HL-60 (cell line): ENCODE data around the gene PLPPR5.

Experiments
- DNase-seq, 2 experiments: peaks; one replicate each; pipeline ENCODE4 v3.0.0-alpha.2; 2010 to 2020; ENCODE audit warnings: low read depth in 1 of 2, low spot score in 1 of 2
- H3K27ac ChIP-seq: fragments of 250-450 bp; sonication (Bioruptor Pico); replicated peaks from 2 replicates; pipeline ENCODE4 v1.5.1; 2020; ENCODE audit warnings: mild to moderate bottlenecking, moderate library complexity
- H3K27me3 ChIP-seq: fragments of 250-450 bp; sonication (Bioruptor Pico); 2 replicates; pipeline ENCODE4 v1.5.1; 2021; ENCODE audit warnings: mild to moderate bottlenecking, moderate library complexity; ENCODE audit not compliant: insufficient read depth, poor library complexity, severe bottlenecking
- H3K4me3 ChIP-seq: replicated peaks from 2 replicates; pipeline ENCODE4 v1.5.1; 2011; ENCODE audit warnings: mild to moderate bottlenecking, control low read depth, low read length; ENCODE audit not compliant: insufficient read depth
- GABPA ChIP-seq: IDR thresholded peaks from 2 replicates; pipeline ENCODE4 v1.6.1; 2012; ENCODE audit warnings: low read depth
- POLR2AphosphoS5 ChIP-seq: IDR thresholded peaks from 2 replicates; pipeline ENCODE4 v1.6.1; 2012; ENCODE audit warnings: low read depth
- SPI1 ChIP-seq: IDR thresholded peaks from 2 replicates; pipeline ENCODE4 v1.6.1; 2012; ENCODE audit warnings: low read depth, mild to moderate bottlenecking, borderline replicate concordance
- TF ChIP-seq, protein P1 (sequence below): IDR thresholded peaks from one replicate; pipeline ENCODE4 v1.5.1; 2011; ENCODE audit warnings: low read length, control low read depth, inconsistent platforms; ENCODE audit not compliant: insufficient read depth
- TF ChIP-seq, protein P2 (sequence below): IDR thresholded peaks from 2 replicates; pipeline ENCODE4 v1.6.1; 2012; ENCODE audit warnings: low read depth; ENCODE audit not compliant: insufficient replicate concordance

PLPPR5 gene

DNA sequence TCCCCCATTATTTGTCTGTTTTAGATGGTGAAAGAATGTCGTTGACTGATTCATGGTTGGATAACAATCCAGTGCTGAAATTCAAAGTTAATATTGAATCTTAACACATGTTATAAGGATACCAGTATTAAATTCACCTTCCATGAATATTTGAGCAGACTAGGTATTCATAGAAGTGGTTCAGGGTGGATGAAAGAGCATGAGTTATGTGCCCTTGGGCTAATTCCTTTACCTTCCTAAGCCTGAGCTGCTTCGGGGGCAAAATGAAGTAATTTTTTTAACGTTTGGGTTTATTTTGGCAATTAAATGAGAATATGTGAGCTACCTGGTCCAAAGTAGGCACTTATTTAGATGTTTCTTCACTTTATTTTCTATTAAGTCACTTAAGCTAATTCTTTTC lies 2.7 kb upstream of the PLPPR5 start:
- TF ChIP-seq SPI1 (no peak), POLR2AphosphoS5 (no peak), GABPA (no peak)
- TF ChIP-seq, protein P1, sequence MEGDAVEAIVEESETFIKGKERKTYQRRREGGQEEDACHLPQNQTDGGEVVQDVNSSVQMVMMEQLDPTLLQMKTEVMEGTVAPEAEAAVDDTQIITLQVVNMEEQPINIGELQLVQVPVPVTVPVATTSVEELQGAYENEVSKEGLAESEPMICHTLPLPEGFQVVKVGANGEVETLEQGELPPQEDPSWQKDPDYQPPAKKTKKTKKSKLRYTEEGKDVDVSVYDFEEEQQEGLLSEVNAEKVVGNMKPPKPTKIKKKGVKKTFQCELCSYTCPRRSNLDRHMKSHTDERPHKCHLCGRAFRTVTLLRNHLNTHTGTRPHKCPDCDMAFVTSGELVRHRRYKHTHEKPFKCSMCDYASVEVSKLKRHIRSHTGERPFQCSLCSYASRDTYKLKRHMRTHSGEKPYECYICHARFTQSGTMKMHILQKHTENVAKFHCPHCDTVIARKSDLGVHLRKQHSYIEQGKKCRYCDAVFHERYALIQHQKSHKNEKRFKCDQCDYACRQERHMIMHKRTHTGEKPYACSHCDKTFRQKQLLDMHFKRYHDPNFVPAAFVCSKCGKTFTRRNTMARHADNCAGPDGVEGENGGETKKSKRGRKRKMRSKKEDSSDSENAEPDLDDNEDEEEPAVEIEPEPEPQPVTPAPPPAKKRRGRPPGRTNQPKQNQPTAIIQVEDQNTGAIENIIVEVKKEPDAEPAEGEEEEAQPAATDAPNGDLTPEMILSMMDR: no peak
- TF ChIP-seq, protein P2, sequence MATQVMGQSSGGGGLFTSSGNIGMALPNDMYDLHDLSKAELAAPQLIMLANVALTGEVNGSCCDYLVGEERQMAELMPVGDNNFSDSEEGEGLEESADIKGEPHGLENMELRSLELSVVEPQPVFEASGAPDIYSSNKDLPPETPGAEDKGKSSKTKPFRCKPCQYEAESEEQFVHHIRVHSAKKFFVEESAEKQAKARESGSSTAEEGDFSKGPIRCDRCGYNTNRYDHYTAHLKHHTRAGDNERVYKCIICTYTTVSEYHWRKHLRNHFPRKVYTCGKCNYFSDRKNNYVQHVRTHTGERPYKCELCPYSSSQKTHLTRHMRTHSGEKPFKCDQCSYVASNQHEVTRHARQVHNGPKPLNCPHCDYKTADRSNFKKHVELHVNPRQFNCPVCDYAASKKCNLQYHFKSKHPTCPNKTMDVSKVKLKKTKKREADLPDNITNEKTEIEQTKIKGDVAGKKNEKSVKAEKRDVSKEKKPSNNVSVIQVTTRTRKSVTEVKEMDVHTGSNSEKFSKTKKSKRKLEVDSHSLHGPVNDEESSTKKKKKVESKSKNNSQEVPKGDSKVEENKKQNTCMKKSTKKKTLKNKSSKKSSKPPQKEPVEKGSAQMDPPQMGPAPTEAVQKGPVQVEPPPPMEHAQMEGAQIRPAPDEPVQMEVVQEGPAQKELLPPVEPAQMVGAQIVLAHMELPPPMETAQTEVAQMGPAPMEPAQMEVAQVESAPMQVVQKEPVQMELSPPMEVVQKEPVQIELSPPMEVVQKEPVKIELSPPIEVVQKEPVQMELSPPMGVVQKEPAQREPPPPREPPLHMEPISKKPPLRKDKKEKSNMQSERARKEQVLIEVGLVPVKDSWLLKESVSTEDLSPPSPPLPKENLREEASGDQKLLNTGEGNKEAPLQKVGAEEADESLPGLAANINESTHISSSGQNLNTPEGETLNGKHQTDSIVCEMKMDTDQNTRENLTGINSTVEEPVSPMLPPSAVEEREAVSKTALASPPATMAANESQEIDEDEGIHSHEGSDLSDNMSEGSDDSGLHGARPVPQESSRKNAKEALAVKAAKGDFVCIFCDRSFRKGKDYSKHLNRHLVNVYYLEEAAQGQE: no peak
- H3K27ac ChIP-seq: no peak overlapping the region
- peaks cover 34% of the 10 kb centered on the region for H3K27me3 ChIP-seq
- H3K4me3 ChIP-seq: no peak overlapping the region
- DNase-seq: no peak

DNA sequence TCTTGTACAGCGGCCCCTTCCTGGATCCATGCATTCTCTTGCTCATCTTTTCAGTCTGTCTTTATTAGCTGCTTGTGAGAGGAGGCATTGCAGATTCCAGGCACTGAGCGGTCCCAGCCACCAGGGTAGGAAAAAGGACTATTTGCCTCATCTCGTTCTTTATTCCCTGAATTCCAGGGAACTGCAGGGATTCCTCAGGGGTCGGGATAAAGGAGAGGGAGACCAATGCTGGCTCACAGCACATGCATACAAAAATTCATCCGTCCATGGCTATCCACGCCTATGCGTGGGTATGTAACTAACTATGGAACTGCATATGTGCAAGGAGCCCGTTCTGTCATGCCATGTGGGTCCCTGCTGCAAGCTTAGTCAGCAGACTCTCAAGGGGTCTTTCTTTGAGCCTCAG lies 879 bp upstream of the PLPPR5 start:
- TF ChIP-seq GABPA: no peak
- TF ChIP-seq, protein P1: no peak
- TF ChIP-seq POLR2AphosphoS5: no peak
- TF ChIP-seq, protein P2: no peak
- no peak for TF ChIP-seq SPI1
- peaks cover 40% of the 10 kb centered on the region for H3K27me3 ChIP-seq
- DNase-seq: no peak
- H3K4me3 ChIP-seq: no peak overlapping the region
- H3K27ac ChIP-seq: no peak overlapping the region

- TF ChIP-seq, protein P2: no peak
- TF ChIP-seq POLR2AphosphoS5 (no peak), SPI1 (no peak), GABPA (no peak)
- TF ChIP-seq, protein P1: no peak
- DNase-seq: no peak
- H3K4me3 ChIP-seq: no peak overlapping the region
Observed at GRCh38 chr1:99004254-99004860, 304 bp downstream of the PLPPR5 start.

More at GRCh38 chr1:99004254-99004860, 304 bp downstream of the PLPPR5 start:
- Histone ChIP-seq H3K27me3 (peaks cover 40% of the 10 kb centered on the region), H3K27ac (no peak overlapping the region)
